H1 (cell line): ENCODE data around the gene HS3ST5. TPM values are rescaled to one million over a fixed set of nuclear protein-coding genes. Genes with fewer than 3 reads are reported as not detected.

Source experiments
- CTCF ChIA-PET: fragments of 300-600 bp; sonication (Branson Sonifier 250); formaldehyde crosslinking; loops from one replicate; lab custom pipeline; 2021; ENCODE audit not compliant: partially characterized antibody; lab: Charles Lee
- POLR2A ChIA-PET: fragments of 300-600 bp; sonication (Branson Sonifier 250); formaldehyde crosslinking; loops from one replicate; lab custom pipeline; 2021; ENCODE audit warnings: inconsistent platforms; ENCODE audit not compliant: partially characterized antibody; lab: Charles Lee
- DNase-seq, 2 experiments: peaks; one replicate each; pipeline versions ENCODE4 v3.0.0 to v3.0.0-alpha.2; 2010 to 2022; ENCODE audit warnings: low spot score in 2 of 2, low read depth in 1 of 2, mixed read lengths in 1 of 2
- FAIRE-seq: peaks from 2 replicates; lab custom pipeline; 2011; peaks lifted over from hg19 to GRCh38; lab: Jason Lieb, UNC
- H2AFZ ChIP-seq: 2 replicates; pipeline ENCODE4 v1.8.1; 2012; ENCODE audit warnings: low read length, inconsistent platforms
- H2AK5ac ChIP-seq: 2 replicates; pipeline ENCODE4 v1.6.1; 2013; ENCODE audit warnings: low read depth, low read length
- H2BK120ac ChIP-seq: replicated peaks from 2 replicates; pipeline ENCODE3; 2013; ENCODE audit warnings: low read depth, low read length, inconsistent platforms
- H2BK12ac ChIP-seq: 2 replicates; pipeline ENCODE4 v1.6.1; 2013; ENCODE audit warnings: low read depth, low read length
- H2BK15ac ChIP-seq: 2 replicates; pipeline ENCODE4 v1.6.1; 2013; ENCODE audit warnings: low read length
- H2BK20ac ChIP-seq: 2 replicates; pipeline ENCODE4 v1.6.1; 2013; ENCODE audit warnings: low read length
- H2BK5ac ChIP-seq: 2 replicates; pipeline ENCODE4 v1.6.1; 2013; ENCODE audit warnings: low read depth, low read length
- H3K14ac ChIP-seq: 2 replicates; pipeline ENCODE4 v1.6.1; 2013; ENCODE audit warnings: inconsistent platforms; ENCODE audit not compliant: insufficient read length
- H3K18ac ChIP-seq: 2 replicates; pipeline ENCODE4 v1.6.1; 2013; ENCODE audit warnings: low read length; ENCODE audit errors: extremely low read depth
- H3K23ac ChIP-seq: 2 replicates; pipeline ENCODE4 v1.6.1; 2013; ENCODE audit warnings: inconsistent platforms; ENCODE audit not compliant: insufficient read length
- H3K23me2 ChIP-seq: 2 replicates; pipeline ENCODE4 v1.6.1; 2013; ENCODE audit warnings: low read depth, low read length
- H3K27ac ChIP-seq: 2 replicates; pipeline ENCODE4 v1.6.1; 2011; ENCODE audit warnings: low read depth, low read length, inconsistent platforms
- H3K27me3 ChIP-seq, 4 experiments: replicated peaks in 1 of 4; 1 replicate in 1 of 4; 2 replicates in 3 of 4; pipeline versions ENCODE4 v1.6.1 to v1.8.1; 2011 to 2013; ENCODE audit warnings: low read length in 3 of 4, mild to moderate bottlenecking in 3 of 4, inconsistent platforms in 2 of 4, mixed read lengths in 2 of 4, moderate library complexity in 1 of 4; ENCODE audit not compliant: control insufficient read depth in 3 of 4, insufficient read depth in 3 of 4; ENCODE audit errors: extremely low read depth in 1 of 4
- H3K36me3 ChIP-seq, 4 experiments: 2 replicates each; pipeline versions ENCODE4 v1.6.1 to v1.8.1; 2011 to 2013; ENCODE audit warnings: mild to moderate bottlenecking in 4 of 4, low read length in 3 of 4, moderate library complexity in 2 of 4, control low read depth in 1 of 4, inconsistent platforms in 1 of 4; ENCODE audit not compliant: insufficient read depth in 4 of 4, control insufficient read depth in 2 of 4
- H3K4ac ChIP-seq: replicated peaks from 2 replicates; pipeline ENCODE3; 2013; ENCODE audit warnings: low read length, low read depth, mixed read lengths, inconsistent platforms; ENCODE audit not compliant: insufficient read length
- H3K4me1 ChIP-seq, 4 experiments: replicated peaks in 1 of 4; 1 replicate in 1 of 4; 2 replicates in 3 of 4; pipeline versions ENCODE4 v1.6.1 to v1.8.1; 2011 to 2013; ENCODE audit warnings: low read length in 3 of 4, inconsistent platforms in 2 of 4, mixed read lengths in 1 of 4; ENCODE audit not compliant: insufficient read depth in 4 of 4, control insufficient read depth in 3 of 4
- H3K4me2 ChIP-seq, 2 experiments: 2 replicates each; pipeline versions ENCODE4 v1.6.1 to v1.8.1; 2011 to 2013; ENCODE audit warnings: low read depth in 2 of 2, low read length in 2 of 2, control low read depth in 1 of 2, inconsistent platforms in 1 of 2, mild to moderate bottlenecking in 1 of 2; ENCODE audit not compliant: insufficient read depth in 1 of 2
- H3K4me3 ChIP-seq, 4 experiments: fragments of 200-600, 300-600 bp in 1 of 4; sonication (generic), shearing (Covaris generic), sonication (Bioruptor Twin) in 1 of 4; 2 replicates each; pipeline versions ENCODE4 v1.5.1 to v1.8.1; 2011 to 2016; ENCODE audit warnings: low read length in 4 of 4, low read depth in 3 of 4, control low read depth in 2 of 4, inconsistent platforms in 2 of 4, mild to moderate bottlenecking in 2 of 4, mixed read lengths in 1 of 4, moderate library complexity in 1 of 4; ENCODE audit not compliant: insufficient read depth in 2 of 4; ENCODE audit errors: extremely low read depth in 1 of 4
- H3K56ac ChIP-seq: replicated peaks from 2 replicates; pipeline ENCODE3; 2013; ENCODE audit warnings: low read depth, mild to moderate bottlenecking, mixed read lengths, low read length, inconsistent platforms; ENCODE audit not compliant: insufficient read length
- H3K79me1 ChIP-seq: 2 replicates; pipeline ENCODE4 v1.6.1; 2013; ENCODE audit warnings: low read depth, low read length, control low read depth
- H3K79me2 ChIP-seq, 2 experiments: 2 replicates each; pipeline versions ENCODE4 v1.6.1 to v1.8.1; 2012 to 2013; ENCODE audit warnings: low read length in 2 of 2, mild to moderate bottlenecking in 2 of 2, inconsistent platforms in 1 of 2; ENCODE audit not compliant: insufficient read depth in 2 of 2, control insufficient read depth in 1 of 2
- H3K9ac ChIP-seq, 4 experiments: replicated peaks in 1 of 4; 1 replicate in 1 of 4; 2 replicates in 3 of 4; pipeline versions ENCODE4 v1.6.1 to v1.8.1; 2011 to 2013; ENCODE audit warnings: low read depth in 3 of 4, low read length in 3 of 4, control low read depth in 2 of 4, mild to moderate bottlenecking in 2 of 4, moderate library complexity in 2 of 4, inconsistent platforms in 1 of 4; ENCODE audit errors: extremely low read depth in 1 of 4
- H3K9me3 ChIP-seq, 2 experiments: 2 replicates each; pipeline versions ENCODE4 v1.6.1 to v1.8.1; 2012 to 2013; ENCODE audit warnings: mild to moderate bottlenecking in 2 of 2, moderate library complexity in 2 of 2, control low read depth in 1 of 2, inconsistent platforms in 1 of 2, low read depth in 1 of 2, low read length in 1 of 2, mixed read lengths in 1 of 2; ENCODE audit not compliant: insufficient read depth in 2 of 2
- H4K20me1 ChIP-seq, 2 experiments: replicated peaks in 1 of 2; 2 replicates each; pipeline versions ENCODE3 to v1.8.1; 2011 to 2013; ENCODE audit warnings: inconsistent platforms in 2 of 2, low read length in 2 of 2, mild to moderate bottlenecking in 1 of 2; ENCODE audit not compliant: insufficient read depth in 2 of 2, control insufficient read depth in 1 of 2
- H4K5ac ChIP-seq: 2 replicates; pipeline ENCODE4 v1.6.1; 2013; ENCODE audit warnings: low read length, low read depth, mixed read lengths, inconsistent platforms; ENCODE audit not compliant: insufficient read length
- H4K8ac ChIP-seq: 2 replicates; pipeline ENCODE4 v1.8.0; 2013; ENCODE audit warnings: mild to moderate bottlenecking, moderate library complexity, low read length, inconsistent platforms; ENCODE audit not compliant: insufficient read depth; ENCODE audit errors: extremely low read depth
- H4K91ac ChIP-seq: replicated peaks from 2 replicates; pipeline ENCODE3; 2013; ENCODE audit warnings: low read length, mixed read lengths, inconsistent platforms; ENCODE audit not compliant: insufficient read length
- BACH1 ChIP-seq: IDR thresholded peaks from 2 replicates; pipeline ENCODE4 v1.6.1; 2012; ENCODE audit warnings: low read length, improper control_type of control experiment
- BRCA1 ChIP-seq: IDR thresholded peaks from 2 replicates; pipeline ENCODE4 v1.6.1; 2012; ENCODE audit warnings: low read depth, low read length, improper control_type of control experiment
- CBX8 ChIP-seq: fragments of 300-800, 300-1000 bp; sonication (generic); IDR thresholded peaks from 2 replicates; pipeline ENCODE4 v1.7.1; 2016; ENCODE audit warnings: low read depth, low read length, borderline replicate concordance
- EGR1 ChIP-seq: IDR thresholded peaks from 2 replicates; pipeline ENCODE4 v1.6.1; 2011; ENCODE audit warnings: low read depth, low read length, borderline replicate concordance
- MAFK ChIP-seq: IDR thresholded peaks from 2 replicates; pipeline ENCODE4 v1.6.1; 2012; ENCODE audit warnings: low read depth, mild to moderate bottlenecking, improper control_type of control experiment, low read length
- NANOG ChIP-seq: IDR thresholded peaks from 2 replicates; pipeline ENCODE4 v1.6.1; 2011; ENCODE audit warnings: low read length, low read depth, mild to moderate bottlenecking, inconsistent platforms; ENCODE audit not compliant: insufficient read depth, poor library complexity, severe bottlenecking
- SUZ12 ChIP-seq: fragments of 200-600 bp; sonication (generic); IDR thresholded peaks from 2 replicates; pipeline ENCODE4 v1.6.1; 2012; ENCODE audit warnings: mild to moderate bottlenecking, inconsistent platforms, low read length, moderate library complexity, mixed read lengths
- TBP ChIP-seq: IDR thresholded peaks from 2 replicates; pipeline ENCODE4 v1.6.1; 2011; ENCODE audit warnings: low read depth, low read length, improper control_type of control experiment
- WGBS, 2 experiments: shearing (Covaris generic) in 1 of 2; methylation state at CpG; one replicate each; pipeline versions ENCODE4 v1.1.6 to v1.1.7; 2013 to 2015; ENCODE audit warnings: low lambda C conversion rate in 2 of 2, mixed read lengths in 2 of 2, inconsistent platforms in 1 of 2, low coverage in 1 of 2, missing lambda C conversion rate in 1 of 2; ENCODE audit not compliant: insufficient replicate concordance in 2 of 2, insufficient coverage in 1 of 2, insufficient read length in 1 of 2; ENCODE audit errors: extremely low coverage in 1 of 2, missing lambda C conversion rate in 1 of 2; 5-methylcytosine and 5-hydroxymethylcytosine counted together
- polyA plus RNA-seq, 7 experiments: library from polyadenylated mRNA; depleted of rRNA in 3 of 7; stranded (reverse) in 5 of 7; unstranded in 2 of 7; fragments of >200 nt in 5 of 7; fragments of 200-250 nt in 2 of 7; gene quantifications; 1 replicate in 5 of 7; 2 replicates in 1 of 7; 4 replicates in 1 of 7; pipeline versions ENCODE4 v1.2.1 to v1.2.3, GENCODE V29; 2011 to 2013; ENCODE audit warnings: missing spikeins in 2 of 7, mixed read lengths in 2 of 7
- total RNA-seq: library from RNA; stranded (reverse); fragmentation: NEBNext Ultra II Directional; extraction: Animal tissue kit (Norgen Biotek cat#: 25700); gene quantifications from 2 replicates; pipeline ENCODE4 v1.2.1, GENCODE V29; 2021

Gene HS3ST5
- total and polyA plus RNA-seq, 2 of the 8 experiments (the other 6 are each of a cell fraction or from before 2014, with no cell fraction given): 1.2 to 9.9 TPM

- H3K36me3 ChIP-seq: no peaks in the 10 kb centered on the region
- H3K18ac ChIP-seq: no peak overlapping the region
- H3K27me3 ChIP-seq: no peaks in the 10 kb centered on the region
- peak overlapping the region in 1 of 4 experiments; percentile 34; a peak in 1 of 8 replicates for H3K4me3 ChIP-seq
- no peak overlapping the region for H2BK120ac ChIP-seq
- peaks cover 0 to 36% of the 10 kb centered on the region in 2 experiments; a peak in 3 of 4 replicates for H3K79me2 ChIP-seq
- H3K9ac ChIP-seq: no peak overlapping the region
- ChIA-PET CTCF (interaction anchor here (0.7 to 3.1 kb wide), 4 partner anchors 21 to 216 kb away, joined by 3 to 15 read pairs (median 6); no protein-coding TSS in a partner anchor), POLR2A (interaction anchor here (0.6 to 1.4 kb wide), 4 partner anchors 12 to 1253 kb away, joined by 3 to 4 read pairs (median 3); no protein-coding TSS in a partner anchor)
- H3K4ac ChIP-seq: no peak overlapping the region
- peaks cover 0 to 27% (median 15%) of the 10 kb centered on the region in 4 experiments; a peak in 4 of 7 replicates for H3K4me1 ChIP-seq
- H3K9me3 ChIP-seq: no peaks in the 10 kb centered on the region
- no peak overlapping the region for H2BK15ac ChIP-seq
- DNase-seq: no peak
- no peak overlapping the region for H3K14ac ChIP-seq
- H2AK5ac ChIP-seq: no peak overlapping the region
- no peaks in the 10 kb centered on the region for H3K79me1 ChIP-seq
- H4K91ac ChIP-seq: no peak overlapping the region
- H4K5ac ChIP-seq: no peak overlapping the region
- no peak overlapping the region for H3K23ac ChIP-seq
- 0 out of 2 replicates have a peak overlapping the region, but pooled peaks have one; percentile 32 for H2BK12ac ChIP-seq
- no peak overlapping the region; the same call in 1 of the 2 replicates for H2AFZ ChIP-seq
- H4K20me1 ChIP-seq: no peaks in the 10 kb centered on the region
- H3K27ac ChIP-seq: no peak overlapping the region
- FAIRE-seq: peak; percentile 78
- no peaks in the 10 kb centered on the region for H3K23me2 ChIP-seq
- WGBS, 2 experiments: 28% methylated on average over 3 of the region's 3 CpGs; no CpG with 5 or more reads in 1 of the 2 experiments
- H3K56ac ChIP-seq: no peak overlapping the region
- no peak overlapping the region for H2BK5ac ChIP-seq
- no peak overlapping the region for H2BK20ac ChIP-seq
- peak overlapping the region in 1 of 2 experiments; percentile 52; a peak in 1 of 4 replicates for H3K4me2 ChIP-seq
- H4K8ac ChIP-seq: no peak overlapping the region
- TF ChIP-seq TBP (no peak), NANOG (no peak), SUZ12 (no peak), EGR1 (no peak), BRCA1 (no peak), MAFK (no peak), CBX8 (no peak), BACH1 (no peak)
Observed at GRCh38 chr6:114281496-114281895, 61.3 kb downstream of the HS3ST5 start.
